GM12878 (cell line): ENCODE measurements around the gene MAP3K7CL.

Source experiments
- CEBPB ChIP-seq, 2 experiments: fragments of 150-350 bp in 1 of 2; IDR thresholded peaks; 2 replicates each; pipeline ENCODE4 v1.6.1; 2012 to 2014; ENCODE audit warnings: low read depth in 2 of 2, low read length in 2 of 2, borderline replicate concordance in 1 of 2, inconsistent platforms in 1 of 2
- E2F4 ChIP-seq: IDR thresholded peaks from 2 replicates; pipeline ENCODE4 v1.6.1; 2012; ENCODE audit warnings: low read depth, low read length, improper control_type of control experiment
- KDM1A ChIP-seq: fragments of 200-600 bp; sonication (generic); IDR thresholded peaks from 2 replicates; pipeline ENCODE4 v1.6.1; 2016; ENCODE audit warnings: borderline replicate concordance
- MYC ChIP-seq: IDR thresholded peaks from 2 replicates; pipeline ENCODE4 v1.6.1; 2011; ENCODE audit warnings: mild to moderate bottlenecking, low read length, moderate library complexity, inconsistent platforms; ENCODE audit not compliant: insufficient read depth, insufficient replicate concordance, insufficient read length, severe bottlenecking
- NR2F1 ChIP-seq: fragments of 450-650 bp; conservative IDR thresholded peaks from 2 replicates; pipeline ENCODE4 v1.6.1; 2017; ENCODE audit warnings: mild to moderate bottlenecking
- PML ChIP-seq: IDR thresholded peaks from 2 replicates; pipeline ENCODE4 v1.6.1; 2012; ENCODE audit warnings: low read length, inconsistent platforms
- POLR2A ChIP-seq: IDR thresholded peaks from 2 replicates; pipeline ENCODE4 v1.6.1; 2011; ENCODE audit warnings: low read depth, mild to moderate bottlenecking, low read length
- TCF12 ChIP-seq: IDR thresholded peaks from 2 replicates; pipeline ENCODE4 v1.6.1; 2011; ENCODE audit warnings: low read depth, mild to moderate bottlenecking, low read length
- TF ChIP-seq, protein P1 (sequence below), 3 experiments: IDR thresholded peaks in 2 of 3; conservative IDR thresholded peaks in 1 of 3; 2 replicates each; pipeline ENCODE4 v1.5.1; 2011; ENCODE audit warnings: low read depth in 3 of 3, low read length in 3 of 3, mild to moderate bottlenecking in 3 of 3, control low read depth in 2 of 3, moderate library complexity in 2 of 3, inconsistent platforms in 1 of 3, mixed read lengths in 1 of 3; ENCODE audit not compliant: control insufficient read depth in 2 of 3, insufficient read depth in 1 of 3; ENCODE audit errors: extremely low read depth in 1 of 3

DNA sequence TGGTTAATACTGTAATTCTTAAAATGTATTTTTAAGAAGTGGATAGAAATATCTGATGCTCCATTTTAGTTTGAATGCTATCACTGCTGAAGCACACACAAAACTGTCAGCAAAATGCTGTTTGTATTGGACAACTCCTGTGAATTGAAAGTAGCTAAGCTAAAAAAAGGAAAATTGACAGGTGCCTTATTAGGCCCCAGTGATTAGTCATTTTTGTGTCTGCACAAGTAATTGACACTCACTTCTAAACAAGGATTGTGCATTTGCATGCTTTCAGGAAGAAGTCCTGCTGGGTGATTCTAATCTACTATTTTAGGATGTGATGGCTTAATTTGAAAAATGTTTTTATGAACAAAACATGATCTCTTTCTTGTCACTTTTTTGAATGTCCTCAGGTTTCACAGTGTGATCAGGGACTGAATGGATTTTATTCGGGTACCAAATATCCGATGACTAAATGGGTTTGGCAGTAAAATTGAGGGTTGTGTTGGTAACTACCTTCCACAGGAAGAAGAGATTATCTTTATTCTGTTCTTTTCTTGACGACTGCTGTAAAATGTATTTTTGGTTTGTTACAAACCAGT is 13.0 kb upstream of the MAP3K7CL start:
- TF ChIP-seq PML, result no peak
- TF ChIP-seq, protein P1, sequence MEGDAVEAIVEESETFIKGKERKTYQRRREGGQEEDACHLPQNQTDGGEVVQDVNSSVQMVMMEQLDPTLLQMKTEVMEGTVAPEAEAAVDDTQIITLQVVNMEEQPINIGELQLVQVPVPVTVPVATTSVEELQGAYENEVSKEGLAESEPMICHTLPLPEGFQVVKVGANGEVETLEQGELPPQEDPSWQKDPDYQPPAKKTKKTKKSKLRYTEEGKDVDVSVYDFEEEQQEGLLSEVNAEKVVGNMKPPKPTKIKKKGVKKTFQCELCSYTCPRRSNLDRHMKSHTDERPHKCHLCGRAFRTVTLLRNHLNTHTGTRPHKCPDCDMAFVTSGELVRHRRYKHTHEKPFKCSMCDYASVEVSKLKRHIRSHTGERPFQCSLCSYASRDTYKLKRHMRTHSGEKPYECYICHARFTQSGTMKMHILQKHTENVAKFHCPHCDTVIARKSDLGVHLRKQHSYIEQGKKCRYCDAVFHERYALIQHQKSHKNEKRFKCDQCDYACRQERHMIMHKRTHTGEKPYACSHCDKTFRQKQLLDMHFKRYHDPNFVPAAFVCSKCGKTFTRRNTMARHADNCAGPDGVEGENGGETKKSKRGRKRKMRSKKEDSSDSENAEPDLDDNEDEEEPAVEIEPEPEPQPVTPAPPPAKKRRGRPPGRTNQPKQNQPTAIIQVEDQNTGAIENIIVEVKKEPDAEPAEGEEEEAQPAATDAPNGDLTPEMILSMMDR (IDR thresholded peaks at IDR 0.05 in 2 of 3, conservative IDR thresholded peaks at IDR 0.05 in 1 of 3; ENCODE audit: control insufficient read depth in 2 of 3, extremely low read depth in 1 of 3, insufficient read depth in 1 of 3, low read depth in 3 of 3, low read length in 3 of 3), result no peak
- TF ChIP-seq NR2F1, result no peak
- no peak for TF ChIP-seq CEBPB (IDR thresholded peaks at IDR 0.05; ENCODE audit: borderline replicate concordance in 1 of 2, low read depth in 2 of 2, low read length in 2 of 2)
- TF ChIP-seq TCF12, result no peak
- no peak for TF ChIP-seq E2F4
- no peak for TF ChIP-seq MYC
- TF ChIP-seq KDM1A, result no peak
- no peak for TF ChIP-seq POLR2A
